Measurements from ENCODE around the gene E2F4.

The E2F4 gene

GRCh38 chr16:67209565-67209964, 17.6 kb downstream of the E2F4 start:
- no peaks in the 10 kb centered on the region for H3F3A ChIP-seq (ENCODE audit: insufficient read depth)
- H4K20me1 ChIP-seq (ENCODE audit: low read depth, low read length), result no peaks in the 10 kb centered on the region
- no peaks in the 10 kb centered on the region for H3K9me3 ChIP-seq (ENCODE audit: insufficient read depth, low read length)
- H3K27ac ChIP-seq (ENCODE audit: low read depth, low read length), result no peak overlapping the region
- H3K79me2 ChIP-seq (ENCODE audit: insufficient read depth, low read length), result no peaks in the 10 kb centered on the region
- TF ChIP-seq EZH2phosphoT487 (conservative IDR thresholded peaks at IDR 0.05; ENCODE audit: low read length) (no peak), CTCF (IDR thresholded peaks at IDR 0.05; ENCODE audit: insufficient read depth, low read length, poor library complexity, severe bottlenecking) (no peak)
- no peak overlapping the region for H2AFZ ChIP-seq (ENCODE audit: low read depth, low read length, severe bottlenecking)
- H3K27me3 ChIP-seq (ENCODE audit: low read length), result no peaks in the 10 kb centered on the region
- no peaks in the 10 kb centered on the region for H3K36me3 ChIP-seq (ENCODE audit: low read length)
- H3K4me2 ChIP-seq (ENCODE audit: low read depth, low read length, poor library complexity, severe bottlenecking), result no peak overlapping the region
- no peaks in the 10 kb centered on the region for H3K9me2 ChIP-seq (replicated peaks; ENCODE audit: insufficient read depth, low read length)
- H3K4me3 ChIP-seq (ENCODE audit: insufficient read depth, low read length, poor library complexity, severe bottlenecking), result no peak overlapping the region
- H3K9ac ChIP-seq (ENCODE audit: low read length), result no peak overlapping the region

DNA sequence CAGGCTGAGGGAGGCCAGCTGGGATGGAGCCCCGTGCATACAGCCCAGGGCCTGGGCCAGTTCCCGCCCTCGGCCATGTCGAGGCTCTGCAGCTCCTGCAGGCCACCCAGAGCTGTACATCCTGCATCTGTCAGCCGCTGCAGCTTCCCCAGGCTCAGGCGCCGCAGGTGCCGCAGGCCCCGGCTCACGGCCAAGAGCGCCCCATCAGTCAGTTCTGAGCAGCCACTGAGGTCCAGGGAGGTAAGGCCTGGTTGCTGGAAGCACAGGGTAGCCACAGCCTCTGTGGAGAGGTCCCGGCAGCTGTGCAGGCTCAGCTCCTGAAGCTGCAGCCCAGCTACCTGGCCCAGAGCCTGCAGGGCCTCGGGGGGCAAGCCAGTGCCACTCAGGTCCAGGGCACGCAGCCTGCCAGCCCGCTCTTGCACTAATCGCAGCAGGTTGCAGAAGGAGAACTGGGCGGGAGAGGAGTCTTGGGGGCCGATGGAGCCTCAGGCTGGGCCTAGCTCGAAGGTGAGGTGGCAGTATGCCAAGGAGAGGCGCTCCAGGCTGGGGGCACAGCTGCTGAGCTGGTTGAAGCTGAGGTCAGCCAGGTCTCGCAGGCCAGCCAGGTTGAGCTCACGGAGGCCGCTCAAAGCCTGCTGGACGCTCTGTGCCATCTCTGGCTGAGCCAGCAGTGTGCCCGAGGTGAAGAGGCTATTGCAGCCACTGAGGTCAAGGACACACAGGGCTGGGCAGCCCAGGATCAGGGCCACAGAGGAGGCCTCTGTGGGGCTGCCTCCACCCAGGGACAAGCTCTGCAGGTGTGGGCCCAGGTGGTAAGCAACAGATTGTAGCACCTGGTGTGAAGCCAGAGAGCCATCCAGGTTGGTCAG, 18.3 kb downstream of the E2F4 start:
- Histone ChIP-seq H3K9me3 (ENCODE audit: insufficient read depth, low read length) (no peaks in the 10 kb centered on the region), H3F3A (ENCODE audit: insufficient read depth) (no peaks in the 10 kb centered on the region), H3K79me2 (ENCODE audit: insufficient read depth, low read length) (no peaks in the 10 kb centered on the region), H3K36me3 (ENCODE audit: low read length) (no peaks in the 10 kb centered on the region), H3K9me2 (replicated peaks; ENCODE audit: insufficient read depth, low read length) (no peaks in the 10 kb centered on the region), H4K20me1 (ENCODE audit: low read depth, low read length) (no peaks in the 10 kb centered on the region), H3K9ac (ENCODE audit: low read length) (no peak overlapping the region), H2AFZ (ENCODE audit: low read depth, low read length, severe bottlenecking) (no peak overlapping the region), H3K27me3 (ENCODE audit: low read length) (no peaks in the 10 kb centered on the region), H3K4me2 (ENCODE audit: low read depth, low read length, poor library complexity, severe bottlenecking) (no peak overlapping the region), H3K27ac (ENCODE audit: low read depth, low read length) (no peak overlapping the region), H3K4me3 (ENCODE audit: insufficient read depth, low read length, poor library complexity, severe bottlenecking) (no peak overlapping the region)
- TF ChIP-seq EZH2phosphoT487 (conservative IDR thresholded peaks at IDR 0.05; ENCODE audit: low read length) (no peak), CTCF (IDR thresholded peaks at IDR 0.05; ENCODE audit: insufficient read depth, low read length, poor library complexity, severe bottlenecking) (no peak)

- no peaks in the 10 kb centered on the region for H3K36me3 ChIP-seq (ENCODE audit: low read length)
- H3K9ac ChIP-seq (ENCODE audit: low read length), result no peak overlapping the region
- H3K27ac ChIP-seq (ENCODE audit: low read depth, low read length), result no peak overlapping the region
- no peak for TF ChIP-seq CTCF (IDR thresholded peaks at IDR 0.05; ENCODE audit: insufficient read depth, low read length, poor library complexity, severe bottlenecking)
- TF ChIP-seq EZH2phosphoT487 (conservative IDR thresholded peaks at IDR 0.05; ENCODE audit: low read length), result no peak
- H3F3A ChIP-seq (ENCODE audit: insufficient read depth), result no peaks in the 10 kb centered on the region
- no peaks in the 10 kb centered on the region for H3K9me3 ChIP-seq (ENCODE audit: insufficient read depth, low read length)
- no peaks in the 10 kb centered on the region for H3K9me2 ChIP-seq (replicated peaks; ENCODE audit: insufficient read depth, low read length)
- H3K4me2 ChIP-seq (ENCODE audit: low read depth, low read length, poor library complexity, severe bottlenecking), result no peak overlapping the region
- H3K27me3 ChIP-seq (ENCODE audit: low read length), result no peaks in the 10 kb centered on the region
- H3K79me2 ChIP-seq (ENCODE audit: insufficient read depth, low read length), result no peaks in the 10 kb centered on the region
- no peaks in the 10 kb centered on the region for H4K20me1 ChIP-seq (ENCODE audit: low read depth, low read length)
- no peak overlapping the region for H2AFZ ChIP-seq (ENCODE audit: low read depth, low read length, severe bottlenecking)
- H3K4me3 ChIP-seq (ENCODE audit: insufficient read depth, low read length, poor library complexity, severe bottlenecking), result no peak overlapping the region
Measured at GRCh38 chr16:67211674-67212073, 19.7 kb downstream of the E2F4 start.

Measured in SU-DHL-6 (cell line).